ENCODE measurements around the gene ERBB4.

Gene ERBB4

DNA sequence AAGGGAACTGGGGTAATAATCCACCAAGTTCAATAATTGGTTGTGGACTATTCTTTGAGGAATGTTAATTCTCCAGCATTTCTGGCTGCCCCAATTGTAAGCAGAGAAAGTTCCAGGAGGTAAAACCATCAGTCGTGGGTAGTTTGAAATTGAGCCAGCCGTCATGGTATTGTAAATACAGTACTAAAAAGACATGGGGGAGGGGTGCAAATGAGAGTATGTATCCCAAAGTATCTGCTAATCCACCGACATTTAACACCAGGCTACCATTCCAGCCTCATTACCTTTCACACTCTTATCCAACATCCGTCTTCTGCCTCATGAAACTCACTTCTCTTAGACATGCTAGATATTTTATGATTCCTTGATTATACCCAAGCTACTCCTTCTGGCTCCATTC is 507.9 kb downstream of the ERBB4 start:
- Histone ChIP-seq H3K4me3 (ENCODE audit: low read depth, low read length) (no peak overlapping the region), H3K27me3 (ENCODE audit: insufficient read depth, low read depth, severe bottlenecking) (no peaks in the 10 kb centered on the region), H3K9me3 (ENCODE audit: severe bottlenecking) (no peaks in the 10 kb centered on the region), H3K36me3 (no peaks in the 10 kb centered on the region), H3K27ac (no peak overlapping the region)
- DNase-seq = no peak
- TF ChIP-seq, protein P1, sequence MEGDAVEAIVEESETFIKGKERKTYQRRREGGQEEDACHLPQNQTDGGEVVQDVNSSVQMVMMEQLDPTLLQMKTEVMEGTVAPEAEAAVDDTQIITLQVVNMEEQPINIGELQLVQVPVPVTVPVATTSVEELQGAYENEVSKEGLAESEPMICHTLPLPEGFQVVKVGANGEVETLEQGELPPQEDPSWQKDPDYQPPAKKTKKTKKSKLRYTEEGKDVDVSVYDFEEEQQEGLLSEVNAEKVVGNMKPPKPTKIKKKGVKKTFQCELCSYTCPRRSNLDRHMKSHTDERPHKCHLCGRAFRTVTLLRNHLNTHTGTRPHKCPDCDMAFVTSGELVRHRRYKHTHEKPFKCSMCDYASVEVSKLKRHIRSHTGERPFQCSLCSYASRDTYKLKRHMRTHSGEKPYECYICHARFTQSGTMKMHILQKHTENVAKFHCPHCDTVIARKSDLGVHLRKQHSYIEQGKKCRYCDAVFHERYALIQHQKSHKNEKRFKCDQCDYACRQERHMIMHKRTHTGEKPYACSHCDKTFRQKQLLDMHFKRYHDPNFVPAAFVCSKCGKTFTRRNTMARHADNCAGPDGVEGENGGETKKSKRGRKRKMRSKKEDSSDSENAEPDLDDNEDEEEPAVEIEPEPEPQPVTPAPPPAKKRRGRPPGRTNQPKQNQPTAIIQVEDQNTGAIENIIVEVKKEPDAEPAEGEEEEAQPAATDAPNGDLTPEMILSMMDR (IDR thresholded peaks at IDR 0.05; ENCODE audit: low read depth, low read length) = no peak

DNA sequence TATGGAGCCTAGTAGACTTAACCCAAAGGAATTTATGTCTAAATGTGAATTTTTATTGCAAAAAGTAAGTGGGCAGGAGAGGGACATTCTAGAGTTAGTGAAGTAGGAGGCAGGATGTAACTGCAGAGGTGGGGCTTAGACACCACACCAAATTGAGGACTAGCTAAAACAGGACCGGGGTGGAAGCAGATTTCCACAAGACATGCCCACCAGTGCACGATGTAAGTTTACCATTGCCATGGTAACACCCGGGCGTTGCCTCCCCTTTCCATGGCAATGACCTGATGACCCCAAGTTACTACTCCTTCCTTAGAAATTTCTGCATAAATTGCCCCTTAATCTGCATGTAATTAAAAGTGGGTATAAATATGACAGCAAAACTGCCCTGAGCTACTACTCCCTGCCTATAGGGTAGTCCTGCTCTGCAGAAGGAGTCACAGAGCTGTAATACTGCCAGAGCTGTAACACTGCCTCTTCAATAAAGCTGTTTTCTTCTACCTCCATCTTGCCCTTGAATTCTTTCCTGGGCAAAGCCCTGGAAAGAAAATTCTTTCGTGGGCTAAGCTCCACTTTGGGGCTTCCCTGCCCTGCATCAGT is 509.7 kb downstream of the ERBB4 start:
- TF ChIP-seq, protein P1 (IDR thresholded peaks at IDR 0.05; ENCODE audit: low read depth, low read length) = no peak
- Histone ChIP-seq H3K9me3 (ENCODE audit: severe bottlenecking) (no peaks in the 10 kb centered on the region), H3K4me3 (ENCODE audit: low read depth, low read length) (no peak overlapping the region), H3K27me3 (ENCODE audit: insufficient read depth, low read depth, severe bottlenecking) (no peaks in the 10 kb centered on the region), H3K27ac (no peak overlapping the region), H3K36me3 (no peaks in the 10 kb centered on the region)
- no peak for DNase-seq

DNA sequence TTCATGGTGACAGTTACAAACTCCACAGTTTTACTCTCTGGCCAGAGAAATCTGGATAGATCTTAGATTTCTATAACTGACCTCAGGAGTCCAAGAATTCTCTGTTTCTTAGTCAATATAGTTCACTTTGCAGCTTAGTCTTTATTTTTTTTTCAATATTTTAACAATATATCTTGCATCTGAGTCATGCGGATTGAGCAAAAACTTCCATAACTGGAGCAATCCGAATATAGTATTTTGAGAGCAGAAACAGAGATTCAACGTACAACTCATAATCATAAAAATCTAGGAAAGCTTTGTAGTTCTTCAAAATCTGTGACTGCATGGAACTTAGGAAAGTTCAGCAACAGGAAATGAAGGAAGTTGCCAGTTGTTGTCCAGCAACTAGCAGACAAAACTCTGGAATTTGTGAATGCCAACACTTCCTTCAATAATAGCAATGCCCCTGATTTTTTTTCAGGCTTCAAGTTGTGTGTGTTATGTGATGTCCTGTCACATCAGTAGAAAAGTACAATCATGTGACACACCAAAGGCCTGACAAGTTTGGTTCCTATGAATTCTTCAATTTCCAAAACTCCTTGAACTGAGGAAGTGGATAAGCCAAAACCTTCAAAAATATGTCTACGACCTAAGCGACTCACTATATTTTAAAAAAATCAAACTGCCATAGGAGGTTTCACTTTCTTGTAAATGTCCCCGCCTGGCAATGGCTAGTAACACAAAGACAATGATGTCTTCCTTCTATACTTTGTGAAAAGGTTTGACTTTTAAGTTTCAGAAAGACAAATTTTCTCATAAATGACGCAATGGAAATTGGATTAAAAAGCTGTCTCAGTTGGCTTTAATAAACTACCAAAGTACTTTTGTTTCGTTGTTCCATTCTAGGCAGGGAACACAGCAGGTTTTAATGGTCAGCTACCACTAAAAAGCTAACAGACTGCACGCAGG is 510.6 kb downstream of the ERBB4 start:
- Histone ChIP-seq H3K27ac (no peak overlapping the region), H3K4me3 (ENCODE audit: low read depth, low read length) (no peak overlapping the region), H3K36me3 (no peaks in the 10 kb centered on the region), H3K27me3 (ENCODE audit: insufficient read depth, low read depth, severe bottlenecking) (no peaks in the 10 kb centered on the region), H3K9me3 (ENCODE audit: severe bottlenecking) (no peaks in the 10 kb centered on the region)
- TF ChIP-seq, protein P1 (IDR thresholded peaks at IDR 0.05; ENCODE audit: low read depth, low read length) = no peak
- no peak for DNase-seq

DNA sequence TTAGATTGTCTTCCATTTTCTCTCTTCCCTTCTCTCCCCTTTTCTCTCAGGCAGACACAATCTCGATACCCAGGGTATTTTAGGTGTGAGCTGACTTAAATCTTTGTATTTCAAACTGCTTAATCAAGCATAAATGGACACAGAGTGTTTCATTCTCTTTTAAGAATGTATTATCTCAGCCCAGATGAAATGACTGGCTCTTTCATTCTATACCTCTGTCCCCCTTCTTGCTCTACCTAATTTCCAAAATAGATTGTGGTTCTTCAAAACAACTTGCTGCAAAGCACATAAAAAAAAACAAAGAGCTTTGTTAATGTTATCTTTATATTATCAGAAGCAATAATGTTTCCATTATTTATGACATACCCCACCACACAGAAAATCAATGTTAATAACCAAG is 514.6 kb downstream of the ERBB4 start:
- no peaks in the 10 kb centered on the region for H3K36me3 ChIP-seq
- no peak for DNase-seq
- H3K4me3 ChIP-seq (ENCODE audit: low read depth, low read length) = no peak overlapping the region
- no peak overlapping the region for H3K27ac ChIP-seq
- H3K27me3 ChIP-seq (ENCODE audit: insufficient read depth, low read depth, severe bottlenecking) = no peaks in the 10 kb centered on the region
- H3K9me3 ChIP-seq (ENCODE audit: severe bottlenecking) = no peaks in the 10 kb centered on the region
- TF ChIP-seq, protein P1 (IDR thresholded peaks at IDR 0.05; ENCODE audit: low read depth, low read length) = no peak

DNA sequence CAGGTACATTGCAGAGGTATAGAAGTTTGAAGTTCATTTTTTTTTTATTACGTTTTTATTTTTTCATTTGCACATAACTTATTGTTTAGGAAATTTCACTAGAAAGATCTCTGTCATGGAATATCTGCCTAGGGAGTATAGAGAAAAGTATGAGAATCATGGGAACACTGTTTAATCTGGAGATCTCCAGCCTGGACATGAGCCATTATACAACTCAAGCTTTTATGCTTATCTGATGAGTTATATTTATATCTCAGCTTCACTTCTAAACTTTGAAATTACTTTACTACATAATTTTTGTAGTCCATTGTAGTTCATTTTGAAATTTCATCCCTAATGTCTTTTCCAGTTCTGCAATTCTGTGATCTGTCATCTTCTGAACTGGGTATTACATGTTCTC is 515.6 kb downstream of the ERBB4 start:
- Histone ChIP-seq H3K27me3 (ENCODE audit: insufficient read depth, low read depth, severe bottlenecking) (no peaks in the 10 kb centered on the region), H3K9me3 (ENCODE audit: severe bottlenecking) (no peaks in the 10 kb centered on the region), H3K36me3 (no peaks in the 10 kb centered on the region), H3K4me3 (ENCODE audit: low read depth, low read length) (no peak overlapping the region), H3K27ac (no peak overlapping the region)
- TF ChIP-seq, protein P1 (IDR thresholded peaks at IDR 0.05; ENCODE audit: low read depth, low read length) = no peak
- DNase-seq = no peak
